A549 (cell line): ENCODE results near the gene ARHGAP22.

Source experiments
- ATOH8 ChIP-seq: fragments of 250-450 bp; sonication (Bioruptor Pico); IDR thresholded peaks from 2 replicates; pipeline ENCODE4 v1.5.0; 2020; ENCODE audit warnings: low read depth, mild to moderate bottlenecking, moderate library complexity
- CTCF ChIP-seq: fragments of >200 bp; sonication (Bioruptor Twin); formaldehyde crosslinking; IDR thresholded peaks from 3 replicates; pipeline ENCODE4 v1.5.1; 2016
- HMGXB4 ChIP-seq: fragments of 250-450 bp; sonication (Bioruptor Pico); IDR thresholded peaks from 2 replicates; pipeline ENCODE4 v1.5.0; 2021; ENCODE audit warnings: mild to moderate bottlenecking, moderate library complexity, borderline replicate concordance
- HOXB5 ChIP-seq: fragments of 250-450 bp; sonication (Bioruptor Pico); IDR thresholded peaks from 2 replicates; pipeline ENCODE4 v1.5.0; 2020; ENCODE audit warnings: mild to moderate bottlenecking, moderate library complexity
- RAD21 ChIP-seq, 2 experiments: fragments of >200 bp in 1 of 2; sonication (Bioruptor Twin) in 1 of 2; formaldehyde crosslinking in 1 of 2; IDR thresholded peaks in 1 of 2; conservative IDR thresholded peaks in 1 of 2; 2 replicates in 1 of 2; 3 replicates in 1 of 2; pipeline ENCODE4 v1.6.1; 2012 to 2018; ENCODE audit warnings: inconsistent platforms in 1 of 2
- RARB ChIP-seq: fragments of 250-450 bp; sonication (Bioruptor Pico); IDR thresholded peaks from 2 replicates; pipeline ENCODE4 v1.8.0; 2021; ENCODE audit warnings: mild to moderate bottlenecking, moderate library complexity
- REST ChIP-seq: fragments of 200-600 bp; sonication (generic); IDR thresholded peaks from 2 replicates; pipeline ENCODE4 v1.6.1; 2016; ENCODE audit warnings: antibody characterized with exemption, mild to moderate bottlenecking, moderate library complexity
- RFX5 ChIP-seq: fragments of 450-650 bp; IDR thresholded peaks from 2 replicates; pipeline ENCODE4 v1.7.1; 2014; ENCODE audit warnings: antibody characterized with exemption, mild to moderate bottlenecking, moderate library complexity
- SREBF2 ChIP-seq: fragments of 450-650 bp; IDR thresholded peaks from 2 replicates; pipeline ENCODE4 v1.6.1; 2014; ENCODE audit warnings: mild to moderate bottlenecking, moderate library complexity
- TP53 ChIP-seq: fragments of 250-450 bp; sonication (Bioruptor Pico); IDR thresholded peaks from 2 replicates; pipeline ENCODE4 v1.5.0; 2021; ENCODE audit warnings: mild to moderate bottlenecking, moderate library complexity
- USF2 ChIP-seq: fragments of 450-650 bp; IDR thresholded peaks from 2 replicates; pipeline ENCODE4 v1.6.1; 2014; ENCODE audit warnings: antibody characterized with exemption

GRCh38 chr10:48564466-48565160 is 40.3 kb downstream of the ARHGAP22 start:
- no peak for TF ChIP-seq RAD21 (conservative IDR thresholded peaks at IDR 0.05 in 1 of 2, IDR thresholded peaks at IDR 0.05 in 1 of 2)
- TF ChIP-seq ATOH8 (CRISPR knock-in tag): no peak
- TF ChIP-seq CTCF: no peak
- TF ChIP-seq SREBF2: no peak
- TF ChIP-seq HMGXB4 (CRISPR knock-in tag): no peak
- TF ChIP-seq REST: no peak
- TF ChIP-seq USF2: no peak
- TF ChIP-seq RARB (CRISPR knock-in tag): no peak
- no peak for TF ChIP-seq TP53 (CRISPR knock-in tag)
- no peak for TF ChIP-seq HOXB5 (CRISPR knock-in tag)
- no peak for TF ChIP-seq RFX5
